Esophagus squamous epithelium (tissue), 5 donors: ENCODE data around the gene CADM1. TPM values are rescaled to one million over a fixed set of nuclear protein-coding genes. Genes with fewer than 3 reads are reported as not detected.

Source experiments
- DNase-seq: peaks from one replicate; lab custom pipeline; 2025; lab: John Stamatoyannopoulos, UW
- H3K27ac ChIP-seq, 4 donors: fragments of 200-600 bp; sonication (generic); one replicate each; pipeline ENCODE4 v1.5.1; 2016 to 2019; ENCODE audit warnings: mild to moderate bottlenecking in 1 of 4
- H3K27me3 ChIP-seq, 4 donors: fragments of 200-600 bp; sonication (generic); 1 replicate in 3 of 4; 2 replicates in 1 of 4; pipeline versions ENCODE4 v1.5.1 to v1.6.0; 2017 to 2021; ENCODE audit warnings: antibody characterized with exemption in 1 of 4
- H3K36me3 ChIP-seq, 3 donors: fragments of 200-600 bp; sonication (generic); one replicate each; pipeline ENCODE4 v1.5.1; 2016 to 2019
- H3K4me1 ChIP-seq, 3 donors: fragments of 200-600 bp; sonication (generic); one replicate each; pipeline ENCODE4 v1.5.1; 2017 to 2019
- H3K4me3 ChIP-seq, 4 donors: fragments of 200-600 bp; sonication (generic); 1 replicate in 3 of 4; 2 replicates in 1 of 4; pipeline ENCODE4 v1.5.1; 2016 to 2019; ENCODE audit warnings: mild to moderate bottlenecking in 2 of 4, moderate library complexity in 1 of 4
- H3K9me3 ChIP-seq, 3 donors: fragments of 200-600 bp; sonication (generic); one replicate each; pipeline ENCODE4 v1.5.1; 2016 to 2019
- POLR2A ChIP-seq, 4 donors: fragments of 450-650 bp; IDR thresholded peaks; one replicate each; pipeline ENCODE4 v1.6.1; 2017; ENCODE audit warnings: antibody characterized with exemption in 4 of 4, mild to moderate bottlenecking in 4 of 4, moderate library complexity in 3 of 4
- WGBS, 2 donors: methylation state at CpG; one replicate each; pipeline ENCODE4 v1.1.5; 2018; 5-methylcytosine and 5-hydroxymethylcytosine counted together
- intact Hi-C: fragments of 100-400 bp; cut with DNase I; formaldehyde crosslinking; loops from one replicate; pipeline ENCODE4 v1.15.0; 2022
- total RNA-seq, 4 donors: library from RNA; depleted of rRNA; stranded (reverse); fragments of >200 nt; gene quantifications; one replicate each; pipeline ENCODE4 v1.1.0, GENCODE V29; 2016
- TF ChIP-seq, protein P1 (sequence below), 6 experiments: fragments of 450-650 bp in 4 of 6; fragments of 200-600 bp in 2 of 6; sonication (generic) in 2 of 6; IDR thresholded peaks; one replicate each; pipeline ENCODE4 v1.5.1; 2016 to 2019; ENCODE audit warnings: antibody characterized with exemption in 6 of 6, mild to moderate bottlenecking in 4 of 6, moderate library complexity in 4 of 6
- donor health status: DM: yes; HTN: yes; CAD: no.

Gene CADM1
- total RNA-seq, 4 donors from 2014 or later, result 1.7 to 15.1 (median 8.3) TPM

DNA sequence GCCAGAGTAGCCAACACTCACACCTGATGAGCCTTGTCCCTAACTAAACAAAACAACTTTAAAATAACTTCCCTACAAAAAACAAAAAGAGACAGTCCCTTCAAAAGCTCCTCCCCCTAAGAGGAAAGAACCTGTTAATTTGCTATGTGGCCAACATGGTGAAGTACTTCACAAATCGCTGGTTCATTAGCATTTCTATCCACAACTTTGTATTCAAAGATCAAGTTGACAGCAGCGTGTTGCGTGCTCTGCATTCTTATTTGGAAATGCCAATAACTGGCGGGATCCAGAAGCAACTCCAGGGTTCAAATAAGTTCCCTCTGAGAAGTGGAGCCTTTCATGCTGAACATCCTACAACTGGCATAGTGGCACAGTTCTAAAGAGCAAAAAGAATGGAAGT lies 48.6 kb downstream of the CADM1 start:
- H3K36me3 ChIP-seq, result no peaks in the 10 kb centered on the region
- no peaks in the 10 kb centered on the region for H3K27me3 ChIP-seq
- H3K4me3 ChIP-seq, result no peak overlapping the region
- no peak for DNase-seq
- intact Hi-C loops, result no loop called here
- no peak overlapping the region for H3K27ac ChIP-seq
- no peak for TF ChIP-seq POLR2A (IDR thresholded peaks at IDR 0.05)
- TF ChIP-seq, protein P1, sequence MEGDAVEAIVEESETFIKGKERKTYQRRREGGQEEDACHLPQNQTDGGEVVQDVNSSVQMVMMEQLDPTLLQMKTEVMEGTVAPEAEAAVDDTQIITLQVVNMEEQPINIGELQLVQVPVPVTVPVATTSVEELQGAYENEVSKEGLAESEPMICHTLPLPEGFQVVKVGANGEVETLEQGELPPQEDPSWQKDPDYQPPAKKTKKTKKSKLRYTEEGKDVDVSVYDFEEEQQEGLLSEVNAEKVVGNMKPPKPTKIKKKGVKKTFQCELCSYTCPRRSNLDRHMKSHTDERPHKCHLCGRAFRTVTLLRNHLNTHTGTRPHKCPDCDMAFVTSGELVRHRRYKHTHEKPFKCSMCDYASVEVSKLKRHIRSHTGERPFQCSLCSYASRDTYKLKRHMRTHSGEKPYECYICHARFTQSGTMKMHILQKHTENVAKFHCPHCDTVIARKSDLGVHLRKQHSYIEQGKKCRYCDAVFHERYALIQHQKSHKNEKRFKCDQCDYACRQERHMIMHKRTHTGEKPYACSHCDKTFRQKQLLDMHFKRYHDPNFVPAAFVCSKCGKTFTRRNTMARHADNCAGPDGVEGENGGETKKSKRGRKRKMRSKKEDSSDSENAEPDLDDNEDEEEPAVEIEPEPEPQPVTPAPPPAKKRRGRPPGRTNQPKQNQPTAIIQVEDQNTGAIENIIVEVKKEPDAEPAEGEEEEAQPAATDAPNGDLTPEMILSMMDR (IDR thresholded peaks at IDR 0.05), result no peak
- H3K9me3 ChIP-seq, result no peaks in the 10 kb centered on the region
- H3K4me1 ChIP-seq, result no peaks in the 10 kb centered on the region
- 86 to 94% methylated on average over 4 of the region's 4 CpGs for WGBS, 2 donors

DNA sequence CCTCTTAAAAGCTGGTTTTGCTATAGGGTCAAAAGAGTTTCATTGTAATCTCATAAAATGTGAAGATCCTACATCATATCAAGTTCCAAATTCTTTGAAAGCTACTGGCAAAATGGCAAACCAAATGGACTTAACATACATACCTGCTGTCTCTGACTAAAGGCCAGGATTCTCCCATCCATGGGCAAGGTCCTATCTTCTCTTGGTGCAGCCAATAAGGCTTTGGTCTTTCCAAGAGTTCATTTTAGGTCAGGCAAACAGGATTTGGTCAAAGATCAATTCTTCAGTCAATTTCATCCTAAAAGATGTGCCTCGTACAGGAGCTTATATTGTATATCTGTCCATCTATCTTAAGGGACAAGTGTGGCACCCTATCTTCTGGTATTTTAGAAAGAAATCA lies 49.7 kb downstream of the CADM1 start:
- intact Hi-C loops, result no loop called here
- Histone ChIP-seq H3K9me3 (no peaks in the 10 kb centered on the region), H3K4me3 (no peak overlapping the region), H3K36me3 (no peaks in the 10 kb centered on the region), H3K4me1 (no peaks in the 10 kb centered on the region), H3K27me3 (no peaks in the 10 kb centered on the region), H3K27ac (no peak overlapping the region)
- no peak for DNase-seq
- no peak for TF ChIP-seq POLR2A (IDR thresholded peaks at IDR 0.05)
- TF ChIP-seq, protein P1 (IDR thresholded peaks at IDR 0.05), result no peak
- 91 to 94% methylated on average over 1 of the region's 1 CpG for WGBS, 2 donors

DNA sequence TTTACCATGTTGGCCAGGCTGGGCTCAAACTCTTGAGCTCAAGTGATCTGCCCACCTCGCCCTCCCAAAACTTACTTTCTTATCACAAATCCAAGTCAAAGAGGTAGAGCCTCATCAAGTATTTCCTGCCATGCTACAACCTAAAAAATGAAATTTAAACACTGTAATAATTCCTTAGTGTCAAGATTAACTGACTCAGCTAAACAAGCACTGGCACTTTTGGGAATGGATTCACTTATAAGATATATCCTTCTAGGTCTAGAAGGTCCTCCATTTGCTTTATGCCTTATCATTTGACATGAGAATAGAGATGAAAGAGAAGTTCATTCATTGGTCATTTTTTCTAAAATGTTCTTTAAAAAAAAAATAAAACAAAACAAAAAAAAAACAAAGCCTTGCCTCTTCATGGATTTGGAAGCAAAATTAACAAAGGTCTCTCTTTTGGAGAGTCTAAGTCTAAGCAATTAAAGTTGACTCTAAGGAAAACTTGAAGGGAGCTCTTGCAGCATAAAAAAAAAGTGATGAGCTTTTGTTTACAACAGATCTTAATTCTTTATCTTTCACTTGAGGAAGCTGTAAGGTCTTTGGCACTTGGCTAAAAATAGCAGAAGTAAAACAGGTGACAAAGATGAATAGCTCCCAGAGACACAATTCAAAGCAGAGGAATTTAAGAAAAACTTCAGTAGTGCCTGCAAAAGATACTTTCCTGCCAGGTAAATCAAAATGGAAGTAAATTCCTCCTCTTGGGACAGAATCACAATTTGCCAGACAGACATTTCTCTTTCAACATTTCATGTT lies 50.3 kb downstream of the CADM1 start:
- TF ChIP-seq, protein P1 (IDR thresholded peaks at IDR 0.05), result no peak
- no peak for TF ChIP-seq POLR2A (IDR thresholded peaks at IDR 0.05)
- no peaks in the 10 kb centered on the region for H3K9me3 ChIP-seq
- intact Hi-C loops, result no loop called here
- DNase-seq, result no peak
- no peaks in the 10 kb centered on the region for H3K36me3 ChIP-seq
- no peaks in the 10 kb centered on the region for H3K4me1 ChIP-seq
- no peaks in the 10 kb centered on the region for H3K27me3 ChIP-seq
- no peak overlapping the region for H3K4me3 ChIP-seq
- WGBS, 2 donors, result 79% methylated on average over 1 of the region's 1 CpG; no CpG with 5 or more reads in 1 of the 2 donors
- no peak overlapping the region for H3K27ac ChIP-seq

DNA sequence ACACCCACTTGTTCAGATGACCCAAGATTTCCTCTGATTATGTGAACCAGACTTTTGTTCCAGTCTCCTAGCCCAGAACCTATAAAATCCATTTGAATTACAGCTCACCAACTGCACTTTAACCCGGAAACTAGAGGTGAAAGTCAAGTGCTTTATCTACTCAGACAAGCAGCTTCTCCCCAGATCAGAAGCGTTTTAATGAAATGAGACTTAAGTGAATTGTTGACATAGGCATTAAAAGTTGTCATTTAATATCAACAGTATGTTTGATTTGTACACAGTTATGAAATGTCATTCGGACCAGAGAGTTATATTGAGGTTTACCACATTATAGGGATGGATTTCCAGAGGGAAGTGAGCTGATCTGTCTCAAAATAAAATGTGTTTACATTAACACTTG lies 52.0 kb downstream of the CADM1 start:
- Histone ChIP-seq H3K4me3 (no peak overlapping the region), H3K27me3 (no peaks in the 10 kb centered on the region), H3K9me3 (peaks cover 0 to 9% (median 5%) of the 10 kb centered on the region in 3 donors), H3K36me3 (no peaks in the 10 kb centered on the region), H3K27ac (no peak overlapping the region), H3K4me1 (no peaks in the 10 kb centered on the region)
- 31 to 36% methylated on average over 3 of the region's 3 CpGs for WGBS, 2 donors
- DNase-seq, result no peak
- TF ChIP-seq POLR2A (IDR thresholded peaks at IDR 0.05), result no peak
- TF ChIP-seq, protein P1 (IDR thresholded peaks at IDR 0.05), result no peak
- intact Hi-C loops, result no loop called here

DNA sequence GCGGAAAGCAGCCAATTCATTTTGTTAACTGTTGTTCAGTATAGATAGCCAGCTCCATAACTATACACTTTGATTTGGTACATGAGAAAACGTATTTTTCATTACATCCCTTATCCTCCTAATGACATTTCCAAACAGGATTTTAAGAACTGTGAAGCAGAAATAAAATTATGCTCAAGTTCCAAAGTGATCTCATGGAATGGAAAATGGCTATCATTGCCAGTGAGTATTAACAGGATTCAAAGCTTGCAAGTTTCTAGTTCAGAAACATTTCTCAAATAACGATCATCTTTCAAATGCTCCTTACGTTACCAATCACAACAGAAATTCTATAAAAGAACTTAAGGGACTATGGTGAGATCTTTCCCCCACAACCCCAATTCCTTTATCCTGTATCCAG lies 53.7 kb downstream of the CADM1 start:
- no peak for TF ChIP-seq POLR2A (IDR thresholded peaks at IDR 0.05)
- TF ChIP-seq, protein P1 (IDR thresholded peaks at IDR 0.05), result no peak
- H3K27ac ChIP-seq, result no peak overlapping the region
- no peak overlapping the region for H3K4me3 ChIP-seq
- 71 to 91% methylated on average over 4 of the region's 4 CpGs for WGBS, 2 donors
- H3K9me3 ChIP-seq, result peaks cover 0 to 18% (median 12%) of the 10 kb centered on the region in 3 donors
- intact Hi-C loops, result no loop called here
- no peak for DNase-seq
- H3K36me3 ChIP-seq, result no peaks in the 10 kb centered on the region
- H3K4me1 ChIP-seq, result no peaks in the 10 kb centered on the region
- no peaks in the 10 kb centered on the region for H3K27me3 ChIP-seq
